Lower leg skin (tissue), 3 donors: ENCODE measurements around the gene PP2D1.

Experiments used
- CTCF ChIP-seq, 3 donors: fragments of 450-650 bp; IDR thresholded peaks; one replicate each; pipeline ENCODE4 v1.5.1; 2016; ENCODE audit warnings: antibody characterized with exemption in 3 of 3, mild to moderate bottlenecking in 3 of 3, moderate library complexity in 2 of 3
- POLR2A ChIP-seq, 2 donors: fragments of 450-650 bp; IDR thresholded peaks; one replicate each; pipeline ENCODE4 v1.6.1; 2016 to 2017; ENCODE audit warnings: antibody characterized with exemption in 2 of 2, mild to moderate bottlenecking in 1 of 2, moderate library complexity in 1 of 2

DNA sequence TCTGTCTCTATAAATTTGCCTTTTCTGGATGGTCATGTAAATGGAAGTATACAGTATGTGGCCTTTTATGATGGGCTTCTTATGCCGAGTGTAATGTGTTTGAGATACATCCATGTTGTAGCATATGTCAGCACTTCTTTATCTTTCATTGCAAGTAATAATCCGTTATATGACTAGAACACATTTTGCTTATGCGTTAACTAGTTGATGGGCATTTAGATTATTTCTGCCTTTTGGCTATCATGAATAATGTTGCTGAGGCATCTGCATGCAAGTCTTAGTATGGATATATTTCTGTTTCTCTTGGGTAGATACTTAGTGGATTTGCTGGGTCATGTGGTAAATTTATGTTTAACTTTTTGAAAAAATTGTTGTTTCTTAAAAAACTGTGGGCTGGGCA lies 47.9 kb upstream of the PP2D1 start:
- TF ChIP-seq CTCF (IDR thresholded peaks at IDR 0.05) (no peak), POLR2A (IDR thresholded peaks at IDR 0.05) (no peak)
